ENCODE measurements around the gene C19orf25. TPM values are rescaled to one million over a fixed set of nuclear protein-coding genes. Genes with fewer than 3 reads are reported as not detected.

The C19orf25 gene
- total RNA-seq, 4 donors from 2014 or later: 21.6 to 43.6 (median 29.8) TPM

- H3K36me3 ChIP-seq: no peaks in the 10 kb centered on the region
- peaks cover 0 to 78% (median 12%) of the 10 kb centered on the region in 4 donors for H3K27me3 ChIP-seq
- H3K27ac ChIP-seq (replicated peaks in 1 of 4): no peak overlapping the region
- peaks cover 12 to 26% (median 20%) of the 10 kb centered on the region in 4 donors for H3K4me1 ChIP-seq
- DNase-seq (ENCODE audit: extremely low spot score): no peak
- TF ChIP-seq CTCF (IDR thresholded peaks at IDR 0.05) (no peak), POLR2A (IDR thresholded peaks at IDR 0.05; ENCODE audit: low read depth) (no peak), EP300 (IDR thresholded peaks at IDR 0.05) (no peak), POLR2AphosphoS5 (IDR thresholded peaks at IDR 0.05) (no peak)
- H3K4me3 ChIP-seq: no peak overlapping the region
- intact Hi-C loops (cut with DNase I): loop anchor here (10.0 kb wide), 1 partner anchor 72 kb away; no protein-coding TSS in a partner anchor
- WGBS: 66% methylated on average over 8 of the region's 8 CpGs
- peaks cover 0 to 5% (median 0%) of the 10 kb centered on the region in 4 donors for H3K9me3 ChIP-seq
These were observed 37.4 kb upstream of the C19orf25 start for GRCh38 chr19:1516395-1516753.

- peaks cover 0 to 5% (median 0%) of the 10 kb centered on the region in 4 donors for H3K9me3 ChIP-seq
- H3K36me3 ChIP-seq: no peaks in the 10 kb centered on the region
- WGBS: 71% methylated on average over 7 of the region's 14 CpGs
- peaks cover 10 to 33% (median 26%) of the 10 kb centered on the region in 4 donors for H3K4me1 ChIP-seq
- no peak overlapping the region for H3K27ac ChIP-seq (replicated peaks in 1 of 4)
- TF ChIP-seq POLR2AphosphoS5 (IDR thresholded peaks at IDR 0.05) (no peak), POLR2A (IDR thresholded peaks at IDR 0.05; ENCODE audit: low read depth) (no peak), CTCF (IDR thresholded peaks at IDR 0.05) (no peak), EP300 (IDR thresholded peaks at IDR 0.05) (no peak)
- no peak for DNase-seq (ENCODE audit: extremely low spot score)
- H3K4me3 ChIP-seq: no peak overlapping the region
- intact Hi-C loops (cut with DNase I): loop anchor here (10.0 kb wide), 1 partner anchor 70 kb away; no protein-coding TSS in a partner anchor
- H3K27me3 ChIP-seq: peaks cover 0 to 82% (median 12%) of the 10 kb centered on the region in 4 donors
These were observed 36.1 kb upstream of the C19orf25 start for GRCh38 chr19:1514986-1515721.

GRCh38 chr19:1514295-1514661 lies 35.3 kb upstream of the C19orf25 start:
- intact Hi-C loops (cut with DNase I): loop anchor here (10.0 kb wide), 1 partner anchor 69 kb away; no protein-coding TSS in a partner anchor
- Histone ChIP-seq H3K4me1 (peaks cover 10 to 36% (median 28%) of the 10 kb centered on the region in 4 donors), H3K27ac (replicated peaks in 1 of 4) (no peak overlapping the region), H3K9me3 (peaks cover 0 to 5% (median 0%) of the 10 kb centered on the region in 4 donors), H3K36me3 (no peaks in the 10 kb centered on the region), H3K4me3 (no peak overlapping the region), H3K27me3 (peaks cover 0 to 76% (median 12%) of the 10 kb centered on the region in 4 donors)
- 91% methylated on average over 2 of the region's 10 CpGs for WGBS
- TF ChIP-seq POLR2AphosphoS5 (IDR thresholded peaks at IDR 0.05) (no peak), CTCF (IDR thresholded peaks at IDR 0.05) (no peak), EP300 (IDR thresholded peaks at IDR 0.05) (no peak), POLR2A (IDR thresholded peaks at IDR 0.05; ENCODE audit: low read depth) (no peak)
- no peak for DNase-seq (ENCODE audit: extremely low spot score)

GRCh38 chr19:1513499-1514294 lies 34.7 kb upstream of the C19orf25 start:
- Histone ChIP-seq H3K36me3 (no peaks in the 10 kb centered on the region), H3K27me3 (peaks cover 0 to 74% (median 12%) of the 10 kb centered on the region in 4 donors), H3K9me3 (peaks cover 0 to 5% (median 0%) of the 10 kb centered on the region in 4 donors), H3K27ac (replicated peaks in 1 of 4) (peak overlapping the region; percentile 73 to 83 (median 76)), H3K4me3 (peak overlapping the region; percentile 59 to 71 (median 62)), H3K4me1 (peaks cover 10 to 36% (median 28%) of the 10 kb centered on the region in 4 donors)
- intact Hi-C loops (cut with DNase I): loop anchor here (10.0 kb wide), 1 partner anchor 69 kb away; no protein-coding TSS in a partner anchor
- TF ChIP-seq EP300 (IDR thresholded peaks at IDR 0.05): no peak
- no peak for TF ChIP-seq POLR2AphosphoS5 (IDR thresholded peaks at IDR 0.05)
- TF ChIP-seq CTCF (IDR thresholded peaks at IDR 0.05): peak; percentile 54 to 69 (median 55)
- no peak for TF ChIP-seq POLR2A (IDR thresholded peaks at IDR 0.05; ENCODE audit: low read depth)
- no peak for DNase-seq (ENCODE audit: extremely low spot score)
- WGBS: 0% methylated on average over 4 of the region's 52 CpGs

Data from esophagus muscularis mucosa (tissue), 4 donors.